Cardiac fibroblast (primary cell): ENCODE measurements around the gene MICAL2.

Source experiments
- DNase-seq, 2 donors: peaks; one replicate each; pipeline versions ENCODE4 v3.0.0 to v3.0.0-alpha.2; 2010; ENCODE audit warnings: low read depth in 2 of 2
- H3K4me3 ChIP-seq, 2 donors: replicated peaks in 1 of 2; 1 replicate in 1 of 2; 2 replicates in 1 of 2; pipeline ENCODE4 v1.5.1; 2011; ENCODE audit warnings: low read depth in 2 of 2, low read length in 2 of 2, mild to moderate bottlenecking in 2 of 2, moderate library complexity in 1 of 2
- TF ChIP-seq, protein P1 (sequence below): IDR thresholded peaks from one replicate; pipeline ENCODE4 v1.5.1; 2011; ENCODE audit warnings: low read depth, mild to moderate bottlenecking, low read length, inconsistent platforms

The MICAL2 gene

DNA sequence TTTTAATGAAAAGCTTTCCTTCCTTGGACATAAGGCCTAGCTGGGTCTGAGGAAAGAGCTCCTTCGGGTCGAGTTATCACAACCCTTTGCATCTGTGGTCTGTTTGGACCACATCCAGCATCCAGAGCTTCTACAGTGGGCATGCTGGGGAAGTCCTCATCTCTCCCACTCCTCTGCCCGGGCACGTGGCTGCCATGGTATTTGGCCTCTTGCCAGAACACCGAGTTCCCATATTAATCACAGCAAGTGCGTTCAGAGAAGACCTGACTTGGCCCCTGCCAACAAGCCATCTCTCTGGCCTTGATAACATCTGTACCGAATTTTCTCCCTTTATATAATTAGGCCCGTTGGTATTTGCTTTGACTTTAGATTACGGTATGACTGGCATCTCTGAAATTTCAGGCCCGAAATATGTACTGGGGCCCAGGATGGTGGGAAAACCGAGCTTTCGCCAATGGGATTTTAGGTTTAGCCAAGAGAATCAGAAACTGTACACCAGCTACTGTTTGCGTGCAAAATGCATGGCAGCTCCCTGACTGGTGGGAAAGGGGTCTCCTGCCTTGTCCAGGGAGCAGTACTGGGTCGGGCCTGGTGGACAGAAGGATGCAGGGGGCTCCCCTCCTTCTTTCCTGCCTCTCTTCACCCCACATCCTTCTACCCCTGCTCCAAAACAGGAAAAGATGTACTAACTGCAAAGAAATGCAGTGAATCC lies 90.0 kb downstream of the MICAL2 start:
- DNase-seq = peak; percentile 87 to 90
- TF ChIP-seq, protein P1, sequence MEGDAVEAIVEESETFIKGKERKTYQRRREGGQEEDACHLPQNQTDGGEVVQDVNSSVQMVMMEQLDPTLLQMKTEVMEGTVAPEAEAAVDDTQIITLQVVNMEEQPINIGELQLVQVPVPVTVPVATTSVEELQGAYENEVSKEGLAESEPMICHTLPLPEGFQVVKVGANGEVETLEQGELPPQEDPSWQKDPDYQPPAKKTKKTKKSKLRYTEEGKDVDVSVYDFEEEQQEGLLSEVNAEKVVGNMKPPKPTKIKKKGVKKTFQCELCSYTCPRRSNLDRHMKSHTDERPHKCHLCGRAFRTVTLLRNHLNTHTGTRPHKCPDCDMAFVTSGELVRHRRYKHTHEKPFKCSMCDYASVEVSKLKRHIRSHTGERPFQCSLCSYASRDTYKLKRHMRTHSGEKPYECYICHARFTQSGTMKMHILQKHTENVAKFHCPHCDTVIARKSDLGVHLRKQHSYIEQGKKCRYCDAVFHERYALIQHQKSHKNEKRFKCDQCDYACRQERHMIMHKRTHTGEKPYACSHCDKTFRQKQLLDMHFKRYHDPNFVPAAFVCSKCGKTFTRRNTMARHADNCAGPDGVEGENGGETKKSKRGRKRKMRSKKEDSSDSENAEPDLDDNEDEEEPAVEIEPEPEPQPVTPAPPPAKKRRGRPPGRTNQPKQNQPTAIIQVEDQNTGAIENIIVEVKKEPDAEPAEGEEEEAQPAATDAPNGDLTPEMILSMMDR = no peak
- H3K4me3 ChIP-seq = no peak overlapping the region

DNA sequence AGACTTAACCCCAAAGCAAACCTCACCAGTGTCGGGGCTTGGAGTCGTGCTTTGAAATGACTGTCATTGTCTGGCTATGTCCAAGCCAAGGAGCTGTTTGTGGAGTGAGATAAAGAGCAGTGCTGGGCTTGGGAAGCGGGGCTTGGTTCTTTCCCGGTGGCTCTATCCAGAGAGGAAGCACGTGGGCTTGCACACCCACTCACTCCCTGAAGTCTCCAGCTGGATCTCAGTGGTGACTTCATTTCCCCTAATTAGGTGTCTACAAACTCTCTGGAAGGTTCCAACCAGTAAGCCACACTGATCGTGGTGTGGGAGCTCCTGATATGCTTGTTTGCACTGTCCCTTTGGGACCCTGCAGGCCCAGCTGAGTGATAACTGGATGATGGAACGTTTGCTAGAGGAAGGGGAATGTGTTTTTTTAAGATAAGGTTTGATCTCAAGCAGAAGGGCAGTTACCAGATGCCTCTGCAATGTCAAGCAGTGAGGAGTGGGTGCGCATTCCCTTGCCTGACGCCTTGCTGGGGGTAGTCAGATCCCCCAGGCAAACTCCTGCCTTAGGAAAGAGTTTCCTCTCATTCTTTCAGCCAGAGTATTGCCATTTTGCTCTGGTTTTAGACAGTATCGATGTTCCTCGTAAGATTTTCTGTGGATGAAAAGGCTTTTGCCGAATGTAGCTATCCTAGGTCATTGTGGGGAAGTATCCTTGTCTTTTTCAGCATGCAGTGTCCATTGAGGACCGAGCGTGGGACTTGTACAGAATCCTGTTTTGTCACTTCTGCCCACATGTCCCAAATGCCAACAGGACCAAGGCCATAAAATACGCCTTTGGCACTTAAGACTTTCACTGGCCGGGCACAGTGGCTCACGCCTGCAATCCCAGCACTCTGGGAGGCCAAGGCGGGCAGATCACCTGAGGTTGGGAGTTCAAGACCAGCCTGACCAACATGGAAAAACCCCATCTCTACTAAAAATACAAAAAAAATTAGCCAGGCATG lies 90.9 kb downstream of the MICAL2 start:
- peak; percentile 95 to 98 for DNase-seq
- H3K4me3 ChIP-seq = no peak overlapping the region
- TF ChIP-seq, protein P1 = no peak

DNA sequence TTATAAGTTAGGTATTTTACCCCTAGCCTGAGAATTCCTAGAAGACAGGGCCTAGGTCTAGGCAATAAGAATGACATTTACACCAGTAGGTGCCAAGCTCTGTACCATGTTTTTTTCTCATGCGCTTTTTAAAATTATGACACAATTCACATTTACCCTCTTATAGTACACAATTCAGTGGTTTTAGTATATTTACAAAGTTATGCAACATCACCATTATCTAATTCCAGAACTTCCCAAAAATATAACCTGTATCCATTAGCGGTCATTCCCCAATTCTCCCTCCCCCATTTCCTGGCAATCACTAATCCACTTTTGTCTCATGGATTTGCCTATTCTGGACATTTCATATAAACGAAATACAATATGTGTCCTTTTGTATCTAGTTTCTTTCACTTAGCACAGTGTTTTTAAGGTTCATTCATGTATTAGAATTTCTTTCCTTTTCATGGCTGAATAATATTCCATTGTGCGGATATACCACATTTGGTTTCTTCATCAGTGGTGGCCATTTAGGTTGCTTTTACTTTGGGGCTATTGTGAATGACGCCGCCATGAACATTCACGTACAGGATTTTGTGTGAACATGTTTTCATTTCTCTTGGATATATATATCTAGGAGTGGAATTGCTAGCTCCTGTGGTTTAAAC lies 92.4 kb downstream of the MICAL2 start:
- no peak overlapping the region for H3K4me3 ChIP-seq
- no peak for DNase-seq
- TF ChIP-seq, protein P1 = no peak

DNA sequence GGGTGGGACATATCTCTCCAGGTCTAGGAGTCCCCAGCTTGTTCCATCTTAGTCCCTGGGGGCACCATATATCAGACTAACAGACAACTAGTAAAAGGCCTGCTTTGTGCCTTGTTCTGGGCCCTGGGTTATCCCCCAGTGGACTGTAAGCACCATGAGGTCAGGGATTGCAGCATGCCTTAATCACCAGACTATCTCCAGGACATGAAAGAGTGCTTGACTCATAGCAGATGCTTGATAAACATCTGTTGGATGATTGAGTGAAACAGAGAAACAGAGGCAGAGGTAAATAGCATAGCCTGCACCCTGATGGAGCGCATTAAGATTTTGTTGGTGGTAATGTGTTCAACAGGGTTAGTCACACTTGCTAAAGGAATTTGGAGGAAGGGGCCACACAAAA lies 94.1 kb downstream of the MICAL2 start:
- no peak for DNase-seq
- H3K4me3 ChIP-seq = no peak overlapping the region
- TF ChIP-seq, protein P1 = no peak

DNA sequence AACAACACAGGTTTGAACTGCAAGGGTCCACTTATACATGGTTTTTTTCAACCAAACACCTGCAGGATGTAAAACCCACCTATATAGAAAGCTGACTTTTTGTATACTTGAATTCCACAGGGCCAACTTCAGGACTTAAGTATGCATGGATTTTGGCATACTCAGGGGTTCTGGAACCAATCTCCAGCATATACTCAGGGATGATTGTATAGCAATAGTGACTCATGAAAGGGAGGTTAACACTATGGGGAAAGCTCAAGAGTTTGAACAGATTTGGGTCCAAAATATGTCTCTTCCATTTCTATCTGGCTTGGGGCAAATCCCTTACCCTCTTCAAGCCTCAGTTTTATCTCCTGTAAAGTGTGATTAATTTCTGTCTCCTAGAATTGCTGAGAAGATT lies 94.9 kb downstream of the MICAL2 start:
- TF ChIP-seq, protein P1 = no peak
- H3K4me3 ChIP-seq = no peak overlapping the region
- peak; percentile 65 to 76 for DNase-seq

DNA sequence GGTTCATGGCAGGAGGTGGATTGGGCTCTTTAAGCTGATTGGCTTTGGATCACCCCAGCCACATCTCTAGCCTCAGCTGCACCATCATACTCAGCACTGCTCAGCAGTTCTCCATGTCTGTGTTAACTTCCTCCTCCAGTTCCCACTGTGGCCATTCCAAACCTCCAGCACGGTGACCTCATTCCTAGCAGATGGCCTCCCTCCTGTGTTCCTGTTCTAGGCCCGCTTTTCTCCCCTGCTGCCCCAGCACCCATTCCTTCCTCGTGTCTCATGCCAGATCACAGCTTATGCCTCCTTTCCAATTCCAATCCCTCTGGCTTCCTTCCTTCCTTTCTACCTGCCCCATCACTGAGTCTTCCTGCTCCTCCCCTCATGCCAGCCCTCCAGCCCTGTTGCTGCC lies 96.1 kb downstream of the MICAL2 start:
- no peak overlapping the region for H3K4me3 ChIP-seq
- TF ChIP-seq, protein P1 = no peak
- DNase-seq = peak in 1 of 2 donors; percentile 32
